Measurements from ENCODE around the gene MYO5C.
"Not testable (repeated sequence)": the region's sequence is repeated elsewhere in the genome, so short reads cannot be mapped to it uniquely, and the experiment has no call there.

Gene MYO5C

DNA sequence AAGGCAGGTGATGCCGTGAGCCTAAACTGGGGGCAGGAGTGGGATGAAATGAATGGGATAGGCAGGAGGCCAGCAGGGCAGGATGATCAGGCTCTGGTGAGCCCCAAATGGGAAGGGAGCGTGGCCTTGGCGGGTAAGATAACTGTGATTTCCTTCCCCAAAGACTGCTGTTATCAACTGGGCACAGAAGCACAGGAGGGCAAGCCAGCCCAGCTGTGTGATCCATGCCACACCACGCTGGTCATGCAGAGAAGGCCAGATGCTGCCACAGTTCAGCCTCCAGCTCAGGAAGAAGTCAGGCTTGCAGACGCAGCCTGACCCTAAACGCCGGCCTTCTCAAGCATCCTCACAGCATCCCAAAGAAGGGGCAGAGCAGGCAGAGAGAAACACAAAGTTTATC lies 52.3 kb downstream of the MYO5C start:
- TF ChIP-seq CTCF (IDR thresholded peaks at IDR 0.05; ENCODE audit: extremely low read depth, insufficient read depth, missing control alignments), result no peak
- in situ Hi-C loops (cut with MboI; ENCODE audit: low pct_unique_long_range_greater_than_20kb, low sequenced_read_pairs, unreplicated experiment), result no loop called here
- no peak for DNase-seq (ENCODE audit: low spot score)

DNA sequence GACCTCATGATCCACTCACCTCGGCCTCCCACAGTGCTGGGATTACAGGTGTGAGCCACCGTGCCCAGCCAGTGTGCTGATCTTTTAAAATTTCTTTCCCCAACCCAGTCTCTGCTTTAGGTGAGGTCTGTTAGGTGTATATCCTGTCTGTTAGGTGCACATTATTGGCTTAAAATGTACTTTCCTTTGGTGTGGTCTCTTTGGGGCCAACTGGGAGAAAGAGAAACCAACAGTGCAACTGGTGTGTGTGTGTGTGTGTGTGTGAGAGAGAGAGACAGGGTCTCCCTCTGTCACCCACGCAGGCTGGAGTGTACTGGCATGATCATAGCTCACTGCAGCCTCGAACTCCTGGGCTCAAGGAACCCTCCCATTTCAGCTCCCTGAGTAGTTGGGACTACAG lies 54.1 kb downstream of the MYO5C start:
- in situ Hi-C loops (cut with MboI; ENCODE audit: low pct_unique_long_range_greater_than_20kb, low sequenced_read_pairs, unreplicated experiment), result no loop called here
- DNase-seq (ENCODE audit: low spot score), result no peak
- no peak for TF ChIP-seq CTCF (IDR thresholded peaks at IDR 0.05; ENCODE audit: extremely low read depth, insufficient read depth, missing control alignments)

DNA sequence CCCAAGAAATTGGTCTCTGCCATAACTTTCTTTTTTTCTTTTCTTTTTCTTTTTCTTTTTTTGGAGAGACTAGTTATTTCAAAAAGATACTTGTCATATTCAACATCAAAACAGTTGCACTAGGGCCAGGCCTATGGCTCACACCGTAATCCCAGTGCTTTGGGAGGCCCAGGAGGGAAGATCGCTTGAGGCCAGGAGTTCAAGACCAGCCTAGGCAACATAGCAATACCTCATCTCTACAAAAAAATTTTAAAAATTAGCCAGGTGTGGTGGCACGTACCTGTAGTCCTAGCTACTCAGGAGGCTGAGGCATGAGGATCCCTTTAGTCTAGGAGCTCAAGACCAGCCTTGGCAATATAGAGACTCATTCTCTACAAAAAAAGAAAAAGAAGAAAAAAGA lies 55.4 kb downstream of the MYO5C start:
- in situ Hi-C loops (cut with MboI; ENCODE audit: low pct_unique_long_range_greater_than_20kb, low sequenced_read_pairs, unreplicated experiment), result no loop called here
- TF ChIP-seq CTCF (IDR thresholded peaks at IDR 0.05; ENCODE audit: extremely low read depth, insufficient read depth, missing control alignments), result no peak
- DNase-seq (ENCODE audit: low spot score), result no peak

DNA sequence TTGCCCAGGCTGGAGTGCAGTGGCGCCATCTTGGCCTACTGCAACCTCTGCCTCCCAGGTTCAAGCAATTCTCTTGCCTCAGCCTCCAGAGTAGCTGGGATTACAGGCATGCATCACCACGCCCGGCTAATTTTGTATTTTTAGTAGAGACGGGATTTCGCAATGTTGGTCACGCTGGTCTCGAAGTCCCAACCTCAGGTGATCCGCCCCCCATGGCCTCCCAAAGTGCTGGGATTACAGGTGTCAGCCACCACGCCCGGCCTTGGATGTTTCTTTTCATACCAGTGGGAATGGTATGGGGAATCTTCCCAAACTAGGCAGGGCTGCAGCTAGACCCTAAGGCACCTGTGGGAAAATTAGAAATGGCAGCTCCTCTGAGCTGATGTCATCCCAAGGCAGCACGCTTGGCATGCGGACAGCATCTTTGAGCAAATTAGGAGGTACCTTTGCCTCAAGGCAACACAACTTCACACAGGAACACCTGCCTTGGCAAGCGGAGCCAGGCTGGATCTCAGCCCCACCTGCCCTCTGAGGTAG lies 56.5 kb downstream of the MYO5C start:
- in situ Hi-C loops (cut with MboI; ENCODE audit: low pct_unique_long_range_greater_than_20kb, low sequenced_read_pairs, unreplicated experiment); DNase-seq (ENCODE audit: low spot score): not testable (repeated sequence)

GRCh38 chr15:52238149-52238548 lies 57.5 kb downstream of the MYO5C start:
- TF ChIP-seq CTCF (IDR thresholded peaks at IDR 0.05; ENCODE audit: extremely low read depth, insufficient read depth, missing control alignments), result no peak
- DNase-seq (ENCODE audit: low spot score), result no peak
- in situ Hi-C loops (cut with MboI; ENCODE audit: low pct_unique_long_range_greater_than_20kb, low sequenced_read_pairs, unreplicated experiment), result no loop called here

- no peak for TF ChIP-seq CTCF (IDR thresholded peaks at IDR 0.05; ENCODE audit: extremely low read depth, insufficient read depth, missing control alignments)
Measured at GRCh38 chr15:52236013-52236412, 59.6 kb downstream of the MYO5C start.

GRCh38 chr15:52234596-52235541 lies 60.7 kb downstream of the MYO5C start:
- in situ Hi-C loops (cut with MboI; ENCODE audit: low pct_unique_long_range_greater_than_20kb, low sequenced_read_pairs, unreplicated experiment), result no loop called here
- no peak for TF ChIP-seq CTCF (IDR thresholded peaks at IDR 0.05; ENCODE audit: extremely low read depth, insufficient read depth, missing control alignments)
- DNase-seq (ENCODE audit: low spot score), result no peak

More at GRCh38 chr15:52236013-52236412, 59.6 kb downstream of the MYO5C start:
- DNase-seq (ENCODE audit: low spot score), result no peak
- in situ Hi-C loops (cut with MboI; ENCODE audit: low pct_unique_long_range_greater_than_20kb, low sequenced_read_pairs, unreplicated experiment), result no loop called here

Measured in GM13977 (cell line).